ENCODE results near the gene RPL37. TPM values are rescaled to one million over a fixed set of nuclear protein-coding genes. Genes with fewer than 3 reads are reported as not detected.
A peak's percentile ranks its signal among the peaks of the same experiment; 100 is the strongest.
"Not testable (repeated sequence)": the region's sequence is repeated elsewhere in the genome, so short reads cannot be mapped to it uniquely, and the experiment has no call there.

RPL37 gene
- total RNA-seq, 2 experiments from 2014 or later = 1,192 to 1,333 TPM

- peak; percentile 95 for ATAC-seq
- CTCF ChIA-PET = interaction anchor here (0.8 to 1.5 kb wide), 7 partner anchors 10 to 246 kb away, joined by 3 to 5 read pairs (median 3); no protein-coding TSS in a partner anchor
- peak within 1 kb of the TSS; percentile 81 for H3K4me3 Mint-ChIP-seq
- H3K27me3 Mint-ChIP-seq = peaks cover 8% of the 10 kb centered on the region
- peak; percentile 92 for DNase-seq
- H3K27ac Mint-ChIP-seq = peak within 1 kb of the TSS; percentile 87
- H3K9me3 Mint-ChIP-seq (ENCODE audit: low read depth) = no peaks in the 10 kb centered on the region
- H3K36me3 Mint-ChIP-seq = peaks cover 21% of the 10 kb centered on the region
- H3K4me1 Mint-ChIP-seq = peaks cover 39% of the 10 kb centered on the region
Measured at GRCh38 chr5:40798012-40798800, 36.8 kb downstream of the RPL37 start, which contains the start of gene PRKAA1. PRKAA1 (minus strand) TSS chr5:40798374; CDS start chr5:40798189, 185 bp downstream.

- DNase-seq (peak; percentile 85), ATAC-seq (peak; percentile 58)
- Mint-ChIP-seq H3K9me3 (ENCODE audit: low read depth) (no peaks in the 10 kb centered on the region), H3K36me3 (peaks cover 24% of the 10 kb centered on the region), H3K4me3 (peak overlapping the region; percentile 81), H3K4me1 (peaks cover 40% of the 10 kb centered on the region), H3K27ac (peak overlapping the region; percentile 87), H3K27me3 (peaks cover 8% of the 10 kb centered on the region)
- CTCF ChIA-PET = interaction anchor here (0.7 to 1.5 kb wide), 7 partner anchors 10 to 43 kb away, joined by 3 to 5 read pairs (median 3); no protein-coding TSS in a partner anchor
Measured at GRCh38 chr5:40797273-40798011, 37.6 kb downstream of the RPL37 start.

- CTCF ChIA-PET = interaction anchor here (0.7 to 1.5 kb wide), 2 partner anchors 9 to 21 kb away, joined by 3 read pairs; no protein-coding TSS in a partner anchor
- ATAC-seq (no peak), DNase-seq (no peak)
- Mint-ChIP-seq H3K27ac (peak overlapping the region; percentile 87), H3K27me3 (peaks cover 8% of the 10 kb centered on the region), H3K36me3 (peaks cover 24% of the 10 kb centered on the region), H3K4me3 (peak overlapping the region; percentile 81), H3K4me1 (peaks cover 41% of the 10 kb centered on the region), H3K9me3 (ENCODE audit: low read depth) (no peaks in the 10 kb centered on the region)
Measured at GRCh38 chr5:40796487-40796889, 38.5 kb downstream of the RPL37 start.

- ATAC-seq; H3K4me3 Mint-ChIP-seq; H3K27ac Mint-ChIP-seq; H3K9me3 Mint-ChIP-seq (ENCODE audit: low read depth); H3K27me3 Mint-ChIP-seq; CTCF ChIA-PET; DNase-seq: not testable (repeated sequence)
- Mint-ChIP-seq H3K4me1 (peaks cover 48% of the 10 kb centered on the region), H3K36me3 (peaks cover 29% of the 10 kb centered on the region)
Measured at GRCh38 chr5:40794877-40795276, 40.1 kb downstream of the RPL37 start.

- H3K27ac Mint-ChIP-seq; H3K9me3 Mint-ChIP-seq (ENCODE audit: low read depth); ATAC-seq; H3K4me3 Mint-ChIP-seq; CTCF ChIA-PET; DNase-seq; H3K27me3 Mint-ChIP-seq: not testable (repeated sequence)
- Mint-ChIP-seq H3K36me3 (peaks cover 32% of the 10 kb centered on the region), H3K4me1 (peaks cover 46% of the 10 kb centered on the region)
Measured at GRCh38 chr5:40794340-40794739, 40.7 kb downstream of the RPL37 start.

- H3K27ac Mint-ChIP-seq; H3K27me3 Mint-ChIP-seq; CTCF ChIA-PET; DNase-seq; ATAC-seq; H3K4me3 Mint-ChIP-seq; H3K9me3 Mint-ChIP-seq (ENCODE audit: low read depth): not testable (repeated sequence)
- H3K36me3 Mint-ChIP-seq = peaks cover 47% of the 10 kb centered on the region
- peaks cover 41% of the 10 kb centered on the region for H3K4me1 Mint-ChIP-seq
Measured at GRCh38 chr5:40792691-40793090, 42.3 kb downstream of the RPL37 start.

GRCh38 chr5:40791715-40792139, 43.3 kb downstream of the RPL37 start:
- Mint-ChIP-seq H3K9me3 (ENCODE audit: low read depth) (peaks cover 6% of the 10 kb centered on the region), H3K4me3 (no peak overlapping the region), H3K4me1 (peaks cover 40% of the 10 kb centered on the region), H3K27me3 (no peaks in the 10 kb centered on the region), H3K36me3 (peaks cover 53% of the 10 kb centered on the region), H3K27ac (no peak overlapping the region)
- CTCF ChIA-PET = no interaction called here
- DNase-seq (no peak), ATAC-seq (no peak)

GRCh38 chr5:40790947-40791593, 44.0 kb downstream of the RPL37 start:
- Mint-ChIP-seq H3K4me3 (no peak overlapping the region), H3K27ac (no peak overlapping the region), H3K9me3 (ENCODE audit: low read depth) (peaks cover 6% of the 10 kb centered on the region), H3K27me3 (no peaks in the 10 kb centered on the region), H3K4me1 (peaks cover 37% of the 10 kb centered on the region), H3K36me3 (peaks cover 56% of the 10 kb centered on the region)
- ATAC-seq = no peak
- CTCF ChIA-PET = no interaction called here
- no peak for DNase-seq

GRCh38 chr5:40788941-40789340, 46.1 kb downstream of the RPL37 start:
- H3K27ac Mint-ChIP-seq; CTCF ChIA-PET; DNase-seq; ATAC-seq; H3K9me3 Mint-ChIP-seq (ENCODE audit: low read depth); H3K27me3 Mint-ChIP-seq; H3K4me3 Mint-ChIP-seq: not testable (repeated sequence)
- H3K36me3 Mint-ChIP-seq = peaks cover 47% of the 10 kb centered on the region
- H3K4me1 Mint-ChIP-seq = peaks cover 25% of the 10 kb centered on the region

- peaks cover 40% of the 10 kb centered on the region for H3K36me3 Mint-ChIP-seq
- CTCF ChIA-PET = interaction anchor here (1.2 kb wide), 1 partner anchor 9 kb away, joined by 3 read pairs; no protein-coding TSS in a partner anchor
- ATAC-seq = no peak
Measured at GRCh38 chr5:40787986-40788385, 47.0 kb downstream of the RPL37 start.

GRCh38 chr5:40786664-40787063, 48.4 kb downstream of the RPL37 start:
- ATAC-seq; DNase-seq; H3K4me3 Mint-ChIP-seq; H3K27me3 Mint-ChIP-seq; H3K27ac Mint-ChIP-seq; H3K9me3 Mint-ChIP-seq (ENCODE audit: low read depth): not testable (repeated sequence)
- CTCF ChIA-PET = interaction anchor here (0.7 to 1.0 kb wide), 2 partner anchors 26 to 345 kb away, joined by 3 read pairs; no protein-coding TSS in a partner anchor
- H3K4me1 Mint-ChIP-seq = peaks cover 26% of the 10 kb centered on the region
- H3K36me3 Mint-ChIP-seq = peaks cover 40% of the 10 kb centered on the region

More at GRCh38 chr5:40787986-40788385, 47.0 kb downstream of the RPL37 start:
- no peak overlapping the region for H3K4me3 Mint-ChIP-seq
- peaks cover 19% of the 10 kb centered on the region for H3K4me1 Mint-ChIP-seq
- no peaks in the 10 kb centered on the region for H3K27me3 Mint-ChIP-seq
- DNase-seq = no peak
- H3K9me3 Mint-ChIP-seq (ENCODE audit: low read depth) = peaks cover 6% of the 10 kb centered on the region
- no peak overlapping the region for H3K27ac Mint-ChIP-seq

GRCh38 chr5:40784916-40785315, 50.1 kb downstream of the RPL37 start:
- DNase-seq = no peak
- no peak for ATAC-seq
- peaks cover 19% of the 10 kb centered on the region for H3K4me1 Mint-ChIP-seq
- CTCF ChIA-PET = no interaction called here
- H3K27me3 Mint-ChIP-seq = no peaks in the 10 kb centered on the region
- H3K27ac Mint-ChIP-seq = no peak overlapping the region
- peaks cover 6% of the 10 kb centered on the region for H3K9me3 Mint-ChIP-seq (ENCODE audit: low read depth)
- H3K4me3 Mint-ChIP-seq = no peak overlapping the region
- peaks cover 36% of the 10 kb centered on the region for H3K36me3 Mint-ChIP-seq
